Hematopoietic multipotent progenitor cell (in vitro differentiated cells): ENCODE measurements around the gene NOSIP. TPM values are rescaled to one million over a fixed set of nuclear protein-coding genes. Genes with fewer than 3 reads are reported as not detected.

ENCODE experiments used
- DNase-seq, 3 donors: peaks; one replicate each; pipeline ENCODE4 v3.0.0-alpha.2; 2011 to 2015; ENCODE audit warnings: low read depth in 2 of 3, low spot score in 2 of 3
- total RNA-seq: library from RNA; depleted of rRNA; stranded (reverse); fragments of >200 nt; gene quantifications from one replicate; pipeline ENCODE4 v1.2.3, GENCODE V29; 2012

The NOSIP gene
- total RNA-seq, 1 donor, result 114 TPM

DNA sequence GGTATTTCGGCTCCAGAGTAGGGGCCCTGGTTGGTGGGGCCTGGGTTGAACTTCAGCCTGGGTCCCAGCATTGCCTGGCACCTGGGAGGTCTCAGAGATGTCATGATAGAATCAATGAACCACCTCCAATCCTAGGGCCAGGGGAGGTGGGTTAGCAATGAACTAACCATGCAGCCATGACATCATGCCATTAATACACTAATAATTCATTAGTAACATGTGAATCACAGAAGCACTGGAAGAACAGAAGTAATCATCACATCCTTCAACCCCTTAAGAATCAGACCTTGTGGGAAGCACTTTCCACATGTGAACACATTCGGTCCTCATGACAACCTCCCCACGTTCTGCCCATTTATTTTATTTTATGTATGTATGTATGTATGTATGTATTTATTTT, 6.9 kb downstream of the NOSIP start:
- no peak for DNase-seq

DNA sequence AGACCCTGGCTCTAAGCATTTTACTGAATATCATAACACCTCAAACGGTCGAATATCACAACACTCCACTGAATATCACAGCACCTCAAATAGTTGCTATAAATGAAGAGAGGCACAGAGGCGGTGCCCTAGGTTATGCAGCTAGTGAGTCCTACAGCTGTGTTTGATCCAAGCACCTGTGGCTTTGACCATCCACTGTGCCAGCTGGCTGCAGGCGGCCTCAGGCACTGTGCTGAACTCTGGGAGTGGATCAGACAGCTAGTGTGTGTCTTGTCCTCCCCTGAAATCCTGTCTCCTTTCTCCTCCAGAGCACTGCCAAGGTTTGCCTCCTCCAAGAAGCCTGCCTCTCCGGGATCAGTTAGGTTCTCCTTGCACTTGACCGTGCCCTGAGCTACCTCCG, 7.3 kb downstream of the NOSIP start:
- no peak for DNase-seq

DNA sequence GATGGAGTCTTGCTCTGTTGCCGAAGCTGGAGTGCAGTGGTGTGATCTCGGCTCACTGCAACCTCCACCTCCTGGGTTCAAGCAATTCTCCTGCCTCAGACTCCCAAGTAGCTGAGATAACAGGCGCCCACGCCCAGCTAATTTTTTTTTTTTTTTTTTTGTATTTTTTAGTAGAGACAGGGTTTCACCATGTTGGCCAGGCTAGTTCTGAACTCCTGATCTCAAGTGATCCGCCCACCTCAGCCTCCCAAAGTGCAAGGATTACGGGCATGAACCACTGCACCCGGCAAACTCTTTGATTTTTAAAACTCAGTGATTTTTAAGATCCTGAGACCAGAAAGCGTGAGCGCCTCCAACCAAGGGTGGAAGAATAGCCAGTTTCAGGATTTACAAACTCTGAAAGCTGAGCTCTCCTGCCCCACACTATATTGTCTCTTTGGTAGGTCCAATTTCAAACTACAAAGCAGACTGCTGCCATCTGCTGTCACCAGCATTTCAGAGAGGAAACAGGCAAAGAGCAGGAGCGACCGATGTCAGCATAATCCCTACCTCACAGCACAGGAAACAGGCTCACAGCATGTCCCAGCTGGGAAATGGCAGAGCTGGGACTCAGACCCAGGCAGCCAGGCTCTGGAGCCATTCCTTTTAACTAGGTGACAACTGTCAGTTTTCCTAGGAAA, 9.2 kb downstream of the NOSIP start:
- DNase-seq, result peak in 2 of 3 donors; percentile 36 to 39

DNA sequence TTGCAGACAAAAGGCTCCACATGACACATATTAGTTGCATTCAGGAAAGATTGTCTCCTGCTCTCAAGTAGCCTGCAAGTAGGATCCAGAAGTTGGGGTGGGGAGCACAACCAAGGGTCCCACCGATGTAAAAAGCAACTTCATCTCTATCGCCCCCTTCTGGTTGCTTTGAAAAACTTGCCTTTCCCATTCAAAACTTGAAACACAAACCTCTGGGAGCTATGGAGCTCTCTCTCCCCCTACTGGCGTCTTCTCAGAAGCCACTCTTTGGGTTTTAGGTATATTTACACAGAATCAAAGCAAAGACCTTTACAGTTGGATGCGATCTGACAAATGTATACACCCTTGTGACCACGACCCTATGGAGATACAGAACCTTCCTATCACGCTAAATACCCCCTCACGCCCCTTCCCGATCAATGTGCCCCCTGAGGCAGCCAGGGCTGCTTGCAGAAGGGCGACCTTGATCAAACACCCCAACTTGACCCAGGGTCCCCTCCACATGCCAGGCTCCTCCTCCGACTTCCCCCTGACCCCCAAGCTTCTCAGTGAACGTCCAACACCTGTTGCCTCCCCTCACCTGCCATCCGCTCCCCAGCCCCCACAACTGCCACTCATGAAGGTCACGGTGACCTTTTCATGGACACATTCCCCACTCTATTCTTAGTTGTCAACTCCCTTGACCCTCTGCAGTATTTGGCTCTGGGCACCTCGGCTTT, 10.1 kb downstream of the NOSIP start:
- DNase-seq, result peak in 2 of 3 donors; percentile 86 to 93

DNA sequence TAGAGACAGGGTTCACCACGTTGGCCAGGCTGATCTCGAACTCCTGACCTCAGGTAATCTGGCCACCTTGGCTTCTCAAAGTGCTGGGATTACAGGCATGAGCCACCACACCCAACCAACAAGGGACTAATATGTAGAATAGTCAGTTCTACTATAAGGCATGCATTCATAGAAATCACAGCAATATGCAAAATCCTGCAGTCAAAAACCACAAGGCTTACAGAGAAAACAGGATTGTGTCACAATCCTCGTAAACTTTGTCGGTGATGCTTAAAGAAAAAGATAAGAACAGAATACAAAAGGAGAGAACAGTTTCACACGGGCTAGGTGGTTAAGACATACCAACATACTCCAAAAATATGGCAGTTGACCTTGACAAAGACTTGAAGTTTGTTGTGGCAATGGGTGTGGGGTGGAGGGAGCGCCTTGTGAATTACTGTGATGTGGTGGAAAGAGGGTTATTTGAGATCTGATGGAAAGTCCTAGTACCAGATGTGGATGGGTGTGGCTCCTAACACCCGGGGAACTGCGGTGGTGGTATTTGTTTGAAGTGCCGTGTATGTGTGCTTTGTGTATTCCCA, 12.4 kb downstream of the NOSIP start:
- peak in 1 of 3 donors; percentile 73 for DNase-seq

DNA sequence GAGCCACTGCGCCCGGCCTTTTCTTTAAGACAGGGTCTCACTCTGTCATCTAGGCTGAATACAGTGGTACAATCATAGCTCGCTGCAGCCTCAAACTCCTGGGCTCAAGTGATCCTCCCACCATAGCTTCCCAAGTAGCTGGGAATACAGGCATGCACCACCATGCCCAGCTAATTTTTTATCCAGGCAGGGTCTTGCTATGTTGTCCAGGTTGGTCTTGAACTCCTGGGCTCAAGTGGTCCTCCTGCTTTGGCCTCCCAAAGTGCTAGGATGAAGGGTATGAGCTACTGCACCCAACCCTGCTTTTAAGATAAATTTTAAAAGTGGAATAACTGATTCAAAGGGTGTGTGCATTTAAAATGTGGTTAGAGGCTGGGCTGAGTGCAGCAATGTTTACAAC, 14.1 kb downstream of the NOSIP start:
- DNase-seq, result no peak

DNA sequence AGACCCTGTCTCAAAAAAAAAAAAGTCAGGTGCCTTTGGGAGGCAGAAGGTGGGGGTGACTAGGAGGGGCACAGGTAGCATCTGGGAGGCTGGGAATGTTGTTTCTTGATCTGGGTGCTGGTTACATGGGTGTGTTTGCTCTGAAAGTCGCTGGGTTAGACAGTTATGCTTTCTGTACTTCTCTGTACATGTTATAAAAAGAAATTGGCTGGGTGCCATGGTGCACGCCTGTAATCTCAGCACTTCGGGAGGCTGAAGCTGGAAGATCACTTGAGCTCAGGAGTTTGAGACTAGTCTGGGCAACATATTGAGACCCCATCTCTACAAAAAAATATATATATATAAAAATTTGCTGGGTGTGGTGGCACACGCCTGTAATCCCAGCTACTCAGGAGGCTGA, 15.1 kb downstream of the NOSIP start:
- no peak for DNase-seq

DNA sequence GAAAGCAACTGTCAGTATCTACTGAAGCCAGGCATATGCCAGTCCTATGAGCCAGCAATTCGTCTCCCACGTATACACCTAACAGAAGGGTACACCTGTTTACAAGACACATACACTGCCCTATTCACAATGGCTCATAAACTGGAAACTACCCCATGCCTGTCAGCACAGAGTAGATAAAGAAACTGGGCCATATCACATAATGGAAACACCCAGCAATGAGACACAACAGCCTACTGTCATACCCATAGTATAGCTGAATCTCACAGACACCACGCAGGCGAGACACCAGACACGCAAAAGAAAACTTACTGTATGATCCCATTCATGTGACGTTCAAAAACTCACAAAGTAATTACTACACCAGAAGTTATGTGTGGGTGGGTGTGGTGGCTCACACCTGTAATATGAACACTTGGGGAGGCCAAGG, 15.7 kb downstream of the NOSIP start:
- no peak for DNase-seq

DNA sequence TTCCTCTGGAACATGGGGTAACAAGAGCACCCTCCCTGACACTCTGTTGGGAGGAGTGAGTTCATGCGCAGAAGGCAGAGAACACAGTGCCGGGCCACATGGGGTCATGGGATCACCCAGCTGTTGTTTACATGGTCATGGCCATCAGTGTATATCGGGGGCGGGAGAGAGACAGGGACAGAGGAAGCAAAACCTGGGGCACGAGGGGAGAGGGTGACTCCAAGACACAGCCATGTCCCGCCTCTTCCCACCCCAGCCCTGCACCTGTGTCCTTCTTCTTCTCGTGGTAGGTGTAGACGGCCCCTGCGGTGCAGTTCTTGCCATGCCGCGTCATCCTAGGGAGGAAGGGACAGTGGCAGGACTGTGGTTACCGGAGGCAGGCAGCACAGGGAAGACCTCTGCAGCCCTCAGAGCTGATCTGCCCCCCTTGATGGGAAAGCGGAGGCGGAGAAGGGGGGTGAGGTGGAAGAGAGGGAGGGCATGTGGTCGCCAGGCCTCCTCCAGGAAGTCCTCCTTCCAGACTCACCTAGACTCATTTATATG, 19.9 kb downstream of the NOSIP start:
- DNase-seq, result no peak

DNA sequence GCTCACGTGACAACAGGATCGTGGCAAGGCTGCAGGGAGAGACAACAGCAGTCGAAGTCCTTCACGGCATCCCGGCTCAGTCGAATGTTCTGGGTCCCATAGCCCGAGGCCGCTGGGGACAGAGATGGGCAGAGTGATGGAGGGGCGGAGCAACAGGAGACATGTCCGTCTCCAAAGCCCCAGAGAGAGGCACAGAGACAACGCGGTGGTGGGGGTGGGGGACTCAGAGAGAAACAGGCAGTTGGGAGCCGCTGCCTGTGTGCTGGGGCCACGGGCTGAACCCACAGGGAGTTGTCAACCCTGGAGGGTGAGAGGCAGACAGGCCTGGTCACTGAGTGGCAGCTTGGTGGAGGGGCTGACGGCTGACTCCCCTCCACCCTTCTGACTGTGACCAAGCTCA, 20.4 kb downstream of the NOSIP start:
- no peak for DNase-seq

DNA sequence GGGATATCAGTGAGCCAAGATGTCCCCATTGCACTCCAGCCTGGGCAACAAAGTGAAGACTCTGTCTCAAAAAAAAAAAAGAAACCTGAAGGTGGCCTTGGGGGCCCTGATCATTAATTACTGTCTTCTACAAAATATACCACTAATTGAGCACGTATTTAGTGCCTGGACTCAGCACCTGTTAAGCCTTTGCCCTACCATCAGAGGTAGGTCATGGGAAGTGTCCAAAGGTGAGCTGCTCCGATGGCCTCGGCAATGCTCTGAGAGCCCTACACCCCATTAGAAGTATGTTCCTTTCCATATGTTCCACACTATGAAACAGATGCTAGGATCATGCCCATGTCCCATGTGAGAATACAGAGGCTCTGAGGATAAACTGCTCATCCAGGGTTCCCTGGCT, 20.9 kb downstream of the NOSIP start:
- DNase-seq, result no peak

DNA sequence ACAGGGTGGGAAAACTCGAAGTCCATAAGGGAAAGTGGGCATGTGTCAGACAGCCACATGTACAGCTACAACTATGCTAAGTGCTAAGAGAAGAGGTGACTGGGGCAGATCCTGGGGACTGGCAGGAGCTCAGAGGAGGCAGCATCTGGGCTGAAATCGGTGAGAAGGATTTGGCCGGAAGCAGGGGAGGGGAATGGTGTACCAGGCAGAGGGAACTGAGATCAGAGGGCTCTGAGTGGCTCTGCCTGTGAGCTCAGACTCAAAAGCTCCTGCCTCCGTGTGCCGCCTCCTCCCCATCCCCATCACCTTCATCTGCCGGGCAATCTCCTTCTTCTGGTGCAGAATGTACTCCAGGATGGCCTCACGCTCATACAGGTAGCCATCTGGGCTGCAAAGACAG, 21.8 kb downstream of the NOSIP start:
- DNase-seq, result no peak

DNA sequence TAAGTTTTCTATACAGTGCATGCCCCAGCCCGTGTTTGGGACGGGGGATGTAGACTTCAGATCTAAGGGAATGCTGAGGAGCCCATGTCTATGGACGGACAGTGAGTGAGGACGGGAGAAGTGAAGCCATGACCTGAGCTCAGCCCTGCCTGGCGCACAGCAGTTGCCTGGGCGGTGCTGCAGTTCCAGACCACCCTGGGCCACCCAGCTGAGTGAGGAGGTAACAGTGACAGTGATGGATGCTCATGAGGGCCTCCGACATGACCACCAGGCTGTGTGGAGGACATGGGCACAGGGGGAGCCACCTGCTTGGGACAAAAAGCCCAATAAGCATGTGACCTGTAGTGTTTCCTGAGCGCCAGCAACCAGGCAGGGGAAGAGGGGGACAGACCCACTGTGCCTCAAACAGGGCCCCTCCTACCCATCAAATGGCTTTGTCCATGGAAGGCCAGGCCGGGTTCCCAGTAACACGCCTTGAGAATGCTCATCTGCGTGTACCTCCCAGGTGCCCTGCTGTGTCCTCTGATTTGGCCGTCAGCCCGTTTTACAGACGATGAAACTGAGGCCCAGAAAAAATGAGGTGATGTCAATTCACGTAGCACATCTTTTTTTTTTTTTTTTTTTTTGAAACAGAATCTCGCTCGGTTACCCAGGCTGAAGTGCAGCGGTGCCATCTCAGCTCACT, 22.6 kb downstream of the NOSIP start:
- DNase-seq, result no peak

DNA sequence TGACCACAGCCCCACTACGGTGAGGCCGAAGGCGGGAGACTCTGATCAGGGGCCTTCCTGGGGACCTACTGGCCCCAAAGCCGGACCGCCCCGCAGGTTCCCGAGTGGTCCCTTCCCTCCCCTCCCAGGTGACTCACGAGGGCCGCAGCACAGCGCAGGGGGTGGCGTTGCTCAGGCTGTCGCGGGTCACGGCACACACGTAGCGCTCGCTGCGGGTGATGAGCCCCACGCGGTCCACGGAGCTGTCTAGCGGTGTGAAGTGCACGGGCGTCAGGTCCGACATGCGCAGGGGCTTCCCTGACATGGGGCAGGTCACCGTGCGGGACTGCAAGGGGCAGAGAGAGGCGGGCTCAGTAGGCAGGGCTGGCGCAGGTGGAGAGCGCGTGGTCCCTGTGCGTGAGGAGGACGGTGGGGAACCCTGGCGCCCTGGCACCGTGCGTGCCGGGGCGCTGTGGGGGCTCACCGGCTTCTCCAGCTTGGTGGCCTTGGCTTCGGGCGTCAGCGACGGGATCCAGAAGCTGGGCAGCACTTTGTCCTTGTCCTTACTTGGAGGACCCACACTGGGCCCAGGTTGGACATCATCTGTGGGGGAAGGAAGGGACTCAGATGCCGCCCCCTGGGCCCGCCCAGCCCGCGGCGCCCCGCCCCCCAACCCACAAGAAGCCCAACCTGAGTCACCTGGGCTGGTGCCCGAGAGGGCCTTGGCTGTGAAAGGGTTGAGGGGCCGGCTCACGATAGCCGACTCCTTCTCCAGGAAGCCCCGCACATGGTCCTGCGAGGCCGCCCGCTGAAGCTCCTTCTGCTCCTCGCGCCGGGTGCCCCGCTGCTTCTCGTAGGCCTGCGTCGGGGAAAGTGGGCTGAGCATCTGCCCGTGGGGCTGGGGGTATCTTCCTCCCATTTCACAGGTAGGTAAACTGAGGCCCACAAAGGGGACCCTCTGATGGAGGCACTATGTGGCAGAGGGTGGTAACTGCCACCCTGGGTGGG, 23.7 kb downstream of the NOSIP start:
- DNase-seq, result no peak

DNA sequence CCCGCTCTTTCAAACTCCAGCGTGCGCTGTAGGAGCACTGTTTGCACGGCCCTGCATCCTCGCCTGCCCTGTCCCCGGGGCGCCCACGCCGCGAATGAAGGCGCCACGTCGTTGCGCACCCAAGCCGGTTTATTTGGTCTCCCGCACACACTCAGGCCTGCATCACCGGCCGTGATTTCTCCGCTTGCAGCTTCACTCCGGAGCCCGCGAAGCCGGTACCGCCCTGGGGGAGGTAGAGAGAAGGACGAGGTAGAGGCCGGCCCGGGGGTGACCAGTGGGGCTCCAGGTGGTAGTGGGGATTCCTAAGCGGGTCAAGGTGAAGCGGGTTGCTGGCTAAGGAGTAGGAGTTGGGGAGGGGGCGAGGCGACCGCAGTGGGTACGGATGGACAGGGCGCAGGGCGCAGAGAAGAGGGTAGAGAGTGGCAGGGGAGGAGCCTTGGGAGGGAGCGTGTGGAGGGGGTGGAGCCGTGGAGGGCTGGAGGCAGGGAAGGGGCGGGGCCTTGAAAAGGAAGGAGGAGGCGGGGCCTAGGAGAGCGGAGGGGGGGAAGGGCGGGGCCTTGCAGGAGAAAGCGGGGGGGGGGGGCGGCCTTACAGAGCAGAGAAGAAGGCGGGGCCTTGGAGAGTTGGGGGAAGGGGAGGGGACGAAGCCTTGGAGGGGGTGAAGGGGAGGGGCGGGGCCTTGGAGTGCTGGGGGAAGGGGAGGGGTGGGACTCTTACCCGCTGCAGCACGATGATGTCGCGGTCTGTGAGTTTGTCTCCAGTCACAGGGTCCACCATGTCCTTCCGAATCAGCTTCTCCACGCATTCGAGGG, 24.6 kb downstream of the NOSIP start:
- peak in 2 of 3 donors; percentile 59 to 74 for DNase-seq

DNA sequence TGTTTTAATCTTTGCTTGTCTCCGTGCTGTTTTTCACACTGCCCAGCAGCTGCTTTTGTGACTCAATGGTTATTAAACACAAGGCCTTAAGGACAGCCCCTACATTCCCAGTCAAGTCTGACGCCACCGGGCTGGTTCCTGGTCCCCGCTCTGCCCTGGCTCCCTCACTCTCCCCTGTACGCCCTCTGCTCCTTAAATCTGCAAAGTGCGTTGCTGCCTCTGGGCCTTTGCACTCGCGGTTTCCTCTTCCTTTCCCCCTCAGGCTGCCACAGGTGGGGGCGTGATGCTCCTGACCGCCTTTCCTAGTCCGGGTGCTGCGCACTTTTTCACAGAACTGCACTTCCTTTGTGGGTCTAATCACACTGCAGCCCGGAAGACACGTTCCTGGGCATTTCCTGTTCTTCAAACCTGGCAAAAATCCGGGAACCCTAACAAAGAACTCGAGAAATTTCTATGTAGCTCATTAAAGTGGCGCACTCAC, 25.6 kb downstream of the NOSIP start:
- DNase-seq, result no peak

DNA sequence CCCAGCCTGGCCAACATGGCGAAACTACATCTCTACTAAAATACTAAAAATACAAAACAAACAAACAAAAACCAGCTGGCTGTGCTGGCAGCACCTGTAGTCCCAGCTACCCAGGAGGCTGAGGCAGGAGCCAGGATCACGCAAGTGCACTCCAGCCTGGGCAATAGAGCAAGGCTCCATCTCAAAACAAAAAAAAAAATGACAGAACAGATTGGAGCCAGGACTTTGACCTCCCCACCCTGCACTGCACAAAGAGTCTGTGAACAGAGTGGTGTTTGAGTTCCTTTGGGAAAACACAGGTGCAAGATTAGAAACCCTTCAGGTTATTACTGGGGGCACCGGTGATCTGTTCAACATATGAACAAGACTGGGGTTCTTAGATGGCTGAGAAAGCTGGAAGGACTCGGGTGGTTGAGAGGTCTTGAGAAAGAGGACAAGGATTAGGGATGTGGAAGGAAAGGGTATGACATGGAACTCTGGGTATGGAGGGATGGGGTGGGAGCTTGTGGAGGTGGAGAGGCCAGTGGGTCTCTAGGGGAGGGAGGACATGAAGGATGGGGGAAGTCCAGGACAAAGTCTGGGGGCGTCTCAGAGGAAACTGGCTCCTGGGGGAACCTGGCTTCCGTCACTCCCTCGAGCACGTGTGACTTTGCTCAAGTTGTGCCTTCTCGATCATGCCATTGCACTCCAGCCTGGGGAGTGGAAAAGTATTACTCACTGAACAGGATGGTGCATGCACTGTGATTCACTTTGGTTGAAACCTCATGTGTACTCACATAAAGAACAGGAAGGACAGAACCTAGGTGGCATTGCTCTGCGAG, 26.7 kb downstream of the NOSIP start:
- DNase-seq, result no peak

DNA sequence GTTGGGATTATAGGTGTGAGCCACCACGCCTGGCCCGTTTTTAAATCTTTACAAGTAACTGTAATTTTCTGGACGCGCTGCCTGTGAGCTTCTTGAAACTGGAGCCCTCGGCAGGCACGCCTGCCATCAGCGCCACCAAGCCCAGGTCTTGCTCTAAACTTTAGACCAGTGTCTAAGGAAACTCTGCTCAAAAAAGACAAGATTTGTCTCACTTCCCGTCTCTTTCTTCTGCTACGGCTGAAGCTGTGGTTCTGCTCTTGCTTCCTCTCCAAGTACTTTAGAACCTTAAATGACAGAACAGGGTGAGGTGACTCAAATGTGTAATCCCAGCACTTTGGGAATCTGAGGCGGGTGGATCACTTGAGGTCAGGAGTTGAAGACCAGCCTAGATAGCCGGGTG, 27.6 kb downstream of the NOSIP start:
- no peak for DNase-seq
